Ovary (tissue), 3 donors: ENCODE data around the gene NPHP1.

Source experiments
- EP300 ChIP-seq: sonication (generic); formaldehyde crosslinking; IDR thresholded peaks from one replicate; pipeline ENCODE4 v1.6.1; 2017; ENCODE audit warnings: antibody characterized with exemption
- POLR2A ChIP-seq: fragments of 450-650 bp; IDR thresholded peaks from one replicate; pipeline ENCODE4 v1.6.1; 2017; ENCODE audit warnings: antibody characterized with exemption, mild to moderate bottlenecking, moderate library complexity
- TF ChIP-seq, protein P1 (sequence below), 3 donors: fragments of 450-650 bp in 2 of 3; fragments of 200-600 bp in 1 of 3; IDR thresholded peaks; one replicate each; pipeline versions ENCODE4 v1.5.1 to v1.8.0; 2016 to 2022; ENCODE audit warnings: antibody characterized with exemption in 3 of 3, mild to moderate bottlenecking in 1 of 3
- donor health status: DM: no; HTN: no; CAD: no.

DNA sequence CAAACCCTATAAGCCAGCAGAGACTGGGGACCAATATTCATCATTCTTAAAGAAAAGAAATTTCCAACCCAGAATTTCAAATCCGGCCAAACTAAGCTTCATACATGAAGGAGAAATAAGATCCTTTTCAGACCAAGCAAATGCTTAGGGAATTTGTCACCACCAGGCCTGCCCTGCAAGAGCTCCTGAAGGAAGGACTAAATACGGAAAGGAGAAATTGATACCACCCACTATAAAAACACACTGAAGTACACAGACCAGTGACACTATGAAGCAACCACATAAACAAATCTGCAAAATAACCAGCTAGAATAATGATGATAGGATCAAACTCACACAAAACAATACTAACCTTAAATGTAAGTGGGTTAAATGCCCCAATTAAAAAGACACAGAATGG is 22.4 kb downstream of the NPHP1 start:
- TF ChIP-seq, protein P1, sequence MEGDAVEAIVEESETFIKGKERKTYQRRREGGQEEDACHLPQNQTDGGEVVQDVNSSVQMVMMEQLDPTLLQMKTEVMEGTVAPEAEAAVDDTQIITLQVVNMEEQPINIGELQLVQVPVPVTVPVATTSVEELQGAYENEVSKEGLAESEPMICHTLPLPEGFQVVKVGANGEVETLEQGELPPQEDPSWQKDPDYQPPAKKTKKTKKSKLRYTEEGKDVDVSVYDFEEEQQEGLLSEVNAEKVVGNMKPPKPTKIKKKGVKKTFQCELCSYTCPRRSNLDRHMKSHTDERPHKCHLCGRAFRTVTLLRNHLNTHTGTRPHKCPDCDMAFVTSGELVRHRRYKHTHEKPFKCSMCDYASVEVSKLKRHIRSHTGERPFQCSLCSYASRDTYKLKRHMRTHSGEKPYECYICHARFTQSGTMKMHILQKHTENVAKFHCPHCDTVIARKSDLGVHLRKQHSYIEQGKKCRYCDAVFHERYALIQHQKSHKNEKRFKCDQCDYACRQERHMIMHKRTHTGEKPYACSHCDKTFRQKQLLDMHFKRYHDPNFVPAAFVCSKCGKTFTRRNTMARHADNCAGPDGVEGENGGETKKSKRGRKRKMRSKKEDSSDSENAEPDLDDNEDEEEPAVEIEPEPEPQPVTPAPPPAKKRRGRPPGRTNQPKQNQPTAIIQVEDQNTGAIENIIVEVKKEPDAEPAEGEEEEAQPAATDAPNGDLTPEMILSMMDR (IDR thresholded peaks at IDR 0.05), result no peak
- TF ChIP-seq POLR2A, result no peak
- TF ChIP-seq EP300, result no peak
